GM19438 (cell line): Measurements from ENCODE around the gene EIF4E2.

ENCODE experiments used
- ATAC-seq: cut with Tn5 transposase; IDR thresholded peaks from one replicate; pipeline ENCODE4 v1.9.1; 2021; ENCODE audit warnings: low read depth; ENCODE audit not compliant: unreplicated experiment

The EIF4E2 gene

GRCh38 chr2:232550354-232551249 lies at the start of gene EIF4E2, which contains the start of gene TIGD1:
Gene EIF4E2, plus strand, starts transcription at chr2:232550689. Its CDS starts 36 bp downstream, at chr2:232550725.
Gene TIGD1, minus strand, starts transcription at chr2:232550557. Its CDS starts 675 bp downstream, at chr2:232549882.
- ATAC-seq = peak; percentile 90

- no peak for ATAC-seq
Measured at GRCh38 chr2:232501331-232501771, 49.1 kb upstream of the EIF4E2 start.

- no peak for ATAC-seq
Measured at GRCh38 chr2:232501794-232502390, 48.6 kb upstream of the EIF4E2 start.

- no peak for ATAC-seq
Measured at GRCh38 chr2:232502511-232502910, 48.0 kb upstream of the EIF4E2 start.

- no peak for ATAC-seq
Measured at GRCh38 chr2:232502911-232503808, 47.3 kb upstream of the EIF4E2 start.

- no peak for ATAC-seq
Measured at GRCh38 chr2:232503809-232504323, 46.6 kb upstream of the EIF4E2 start.

- no peak for ATAC-seq
Measured at GRCh38 chr2:232504438-232504837, 46.1 kb upstream of the EIF4E2 start.

GRCh38 chr2:232505856-232506255 lies 44.6 kb upstream of the EIF4E2 start:
- ATAC-seq = no peak

GRCh38 chr2:232506709-232507108 lies 43.8 kb upstream of the EIF4E2 start:
- ATAC-seq = no peak

- ATAC-seq = no peak
Measured at GRCh38 chr2:232508251-232508650, 42.2 kb upstream of the EIF4E2 start.

GRCh38 chr2:232511336-232511890 lies 39.1 kb upstream of the EIF4E2 start:
- ATAC-seq = no peak

- no peak for ATAC-seq
Measured at GRCh38 chr2:232512602-232513001, 37.9 kb upstream of the EIF4E2 start.

- ATAC-seq = no peak
Measured at GRCh38 chr2:232513353-232513752, 37.1 kb upstream of the EIF4E2 start.

GRCh38 chr2:232515639-232516038 lies 34.9 kb upstream of the EIF4E2 start:
- ATAC-seq = no peak

GRCh38 chr2:232516551-232516950 lies 33.9 kb upstream of the EIF4E2 start:
- no peak for ATAC-seq

GRCh38 chr2:232518844-232519243 lies 31.6 kb upstream of the EIF4E2 start:
- no peak for ATAC-seq

GRCh38 chr2:232519581-232520438 lies 30.7 kb upstream of the EIF4E2 start, which contains the start of gene PRSS56:
Gene PRSS56, plus strand, starts transcription at chr2:232520388. Its CDS starts 211 bp downstream, at chr2:232520599.
- ATAC-seq = no peak

GRCh38 chr2:232520489-232520888 lies 30.0 kb upstream of the EIF4E2 start:
- no peak for ATAC-seq

- no peak for ATAC-seq
Measured at GRCh38 chr2:232521098-232521497, 29.4 kb upstream of the EIF4E2 start.
